Neural crest cell (in vitro differentiated cells): ENCODE results near the gene PDK2. TPM values are rescaled to one million over a fixed set of nuclear protein-coding genes. Genes with fewer than 3 reads are reported as not detected.
A peak's percentile ranks its signal among the peaks of the same experiment; 100 is the strongest.

Experiments
- DNase-seq: peaks from one replicate; pipeline ENCODE4 v3.0.0; 2021; ENCODE audit warnings: low read depth, mixed read lengths, low spot score
- H3K27ac Mint-ChIP-seq: one replicate; pipeline ENCODE4 v1.8.0; 2021; ENCODE audit warnings: mild to moderate bottlenecking, mixed read lengths; ENCODE audit not compliant: unreplicated experiment
- H3K27me3 Mint-ChIP-seq: 2 replicates; pipeline ENCODE4 v1.8.0; 2021; ENCODE audit warnings: low read depth, mild to moderate bottlenecking, mixed read lengths
- H3K36me3 Mint-ChIP-seq: 2 replicates; pipeline ENCODE4 v1.8.0; 2021; ENCODE audit warnings: low read depth, mild to moderate bottlenecking, mixed read lengths
- H3K4me1 Mint-ChIP-seq: 2 replicates; pipeline ENCODE4 v1.8.0; 2021; ENCODE audit warnings: mixed read lengths
- H3K4me3 Mint-ChIP-seq: one replicate; pipeline ENCODE4 v1.8.0; 2021; ENCODE audit warnings: mild to moderate bottlenecking, mixed read lengths
- H3K9me3 Mint-ChIP-seq: 2 replicates; pipeline ENCODE4 v1.8.0; 2021; ENCODE audit warnings: mixed read lengths
- total RNA-seq: library from RNA; stranded (reverse); gene quantifications from 2 replicates; pipeline ENCODE4 v1.2.1, GENCODE V29; 2021
- TF ChIP-seq, protein P1 (sequence below): fragments of 200-600 bp; sonication (generic); conservative IDR thresholded peaks from 2 replicates; pipeline ENCODE4 v1.5.0; 2021; ENCODE audit warnings: antibody characterized with exemption, mild to moderate bottlenecking

Gene PDK2
- total RNA-seq, 1 donor from 2014 or later = 21.6 TPM

GRCh38 chr17:50075446-50076032, 19.6 kb upstream of the PDK2 start:
- H3K36me3 Mint-ChIP-seq = no peaks in the 10 kb centered on the region
- no peak for DNase-seq
- no peaks in the 10 kb centered on the region for H3K9me3 Mint-ChIP-seq
- H3K27me3 Mint-ChIP-seq = no peaks in the 10 kb centered on the region
- no peak overlapping the region for H3K27ac Mint-ChIP-seq
- no peak overlapping the region for H3K4me3 Mint-ChIP-seq
- peaks cover 8% of the 10 kb centered on the region for H3K4me1 Mint-ChIP-seq
- TF ChIP-seq, protein P1, sequence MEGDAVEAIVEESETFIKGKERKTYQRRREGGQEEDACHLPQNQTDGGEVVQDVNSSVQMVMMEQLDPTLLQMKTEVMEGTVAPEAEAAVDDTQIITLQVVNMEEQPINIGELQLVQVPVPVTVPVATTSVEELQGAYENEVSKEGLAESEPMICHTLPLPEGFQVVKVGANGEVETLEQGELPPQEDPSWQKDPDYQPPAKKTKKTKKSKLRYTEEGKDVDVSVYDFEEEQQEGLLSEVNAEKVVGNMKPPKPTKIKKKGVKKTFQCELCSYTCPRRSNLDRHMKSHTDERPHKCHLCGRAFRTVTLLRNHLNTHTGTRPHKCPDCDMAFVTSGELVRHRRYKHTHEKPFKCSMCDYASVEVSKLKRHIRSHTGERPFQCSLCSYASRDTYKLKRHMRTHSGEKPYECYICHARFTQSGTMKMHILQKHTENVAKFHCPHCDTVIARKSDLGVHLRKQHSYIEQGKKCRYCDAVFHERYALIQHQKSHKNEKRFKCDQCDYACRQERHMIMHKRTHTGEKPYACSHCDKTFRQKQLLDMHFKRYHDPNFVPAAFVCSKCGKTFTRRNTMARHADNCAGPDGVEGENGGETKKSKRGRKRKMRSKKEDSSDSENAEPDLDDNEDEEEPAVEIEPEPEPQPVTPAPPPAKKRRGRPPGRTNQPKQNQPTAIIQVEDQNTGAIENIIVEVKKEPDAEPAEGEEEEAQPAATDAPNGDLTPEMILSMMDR = no peak

DNA sequence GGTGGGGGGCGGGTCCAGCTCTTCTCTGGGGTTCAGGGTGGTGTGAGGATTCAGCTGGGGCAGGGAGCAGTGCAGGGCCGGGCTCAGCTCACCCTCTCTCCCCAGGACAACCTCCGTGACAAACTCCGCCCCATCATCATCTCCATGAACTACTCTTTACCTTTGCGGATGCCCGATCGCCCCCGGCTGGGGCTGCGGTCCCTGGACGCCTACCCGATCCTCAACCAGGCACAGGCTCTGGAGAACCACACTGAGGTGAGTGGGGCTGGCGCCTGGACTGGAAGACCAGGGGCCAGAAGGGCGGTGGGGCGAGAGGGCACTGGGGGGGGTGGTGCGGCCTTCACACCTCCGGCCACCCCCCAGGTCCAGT, 18.9 kb upstream of the PDK2 start:
- H3K4me1 Mint-ChIP-seq = peaks cover 8% of the 10 kb centered on the region
- no peaks in the 10 kb centered on the region for H3K27me3 Mint-ChIP-seq
- H3K27ac Mint-ChIP-seq = no peak overlapping the region
- no peak overlapping the region for H3K4me3 Mint-ChIP-seq
- H3K9me3 Mint-ChIP-seq = no peaks in the 10 kb centered on the region
- DNase-seq = no peak
- TF ChIP-seq, protein P1 = no peak
- H3K36me3 Mint-ChIP-seq = no peaks in the 10 kb centered on the region

DNA sequence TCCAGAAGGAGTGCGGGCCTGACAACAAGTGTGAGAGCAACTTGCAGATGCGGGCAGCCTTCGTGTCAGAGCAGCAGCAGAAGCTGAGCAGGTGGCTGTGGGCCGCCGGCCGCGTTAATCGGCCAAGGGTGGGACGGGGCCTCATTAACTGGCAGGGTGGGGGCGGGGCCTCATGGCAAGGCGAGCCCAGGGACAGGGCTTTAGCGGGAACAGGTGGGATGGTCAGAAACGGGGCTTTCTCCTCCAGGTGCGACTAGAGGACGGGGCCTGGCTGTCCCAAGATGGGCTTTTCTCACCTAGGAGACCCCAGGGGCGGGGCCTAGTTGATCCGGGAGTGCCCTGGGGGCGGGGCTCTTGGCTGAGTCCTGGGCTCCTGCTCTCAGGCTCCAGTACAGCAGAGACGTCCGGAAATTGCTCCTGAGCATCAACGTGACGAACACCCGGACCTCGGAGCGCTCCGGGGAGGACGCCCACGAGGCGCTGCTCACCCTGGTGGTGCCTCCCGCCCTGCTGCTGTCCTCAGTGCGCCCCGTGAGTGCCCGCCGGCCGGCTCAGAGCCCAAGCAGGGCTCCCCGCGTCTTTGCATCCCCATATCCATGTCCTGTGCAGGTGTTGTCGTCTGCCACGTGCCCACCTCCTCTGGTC, 18.4 kb upstream of the PDK2 start:
- H3K27ac Mint-ChIP-seq = no peak overlapping the region
- no peak overlapping the region for H3K4me3 Mint-ChIP-seq
- DNase-seq = no peak
- no peaks in the 10 kb centered on the region for H3K27me3 Mint-ChIP-seq
- H3K9me3 Mint-ChIP-seq = no peaks in the 10 kb centered on the region
- peaks cover 8% of the 10 kb centered on the region for H3K4me1 Mint-ChIP-seq
- H3K36me3 Mint-ChIP-seq = no peaks in the 10 kb centered on the region
- TF ChIP-seq, protein P1 = no peak

- no peaks in the 10 kb centered on the region for H3K27me3 Mint-ChIP-seq
- no peaks in the 10 kb centered on the region for H3K9me3 Mint-ChIP-seq
- DNase-seq = no peak
- no peak overlapping the region for H3K4me3 Mint-ChIP-seq
- H3K36me3 Mint-ChIP-seq = no peaks in the 10 kb centered on the region
- TF ChIP-seq, protein P1 = no peak
- no peak overlapping the region for H3K27ac Mint-ChIP-seq
- peaks cover 8% of the 10 kb centered on the region for H3K4me1 Mint-ChIP-seq
Observed at GRCh38 chr17:50078430-50078829, 16.7 kb upstream of the PDK2 start.

GRCh38 chr17:50079334-50080095, 15.6 kb upstream of the PDK2 start:
- peaks cover 4% of the 10 kb centered on the region for H3K4me1 Mint-ChIP-seq
- peak overlapping the region; percentile 91 for H3K27ac Mint-ChIP-seq
- H3K36me3 Mint-ChIP-seq = no peaks in the 10 kb centered on the region
- DNase-seq = no peak
- TF ChIP-seq, protein P1 = no peak
- H3K4me3 Mint-ChIP-seq = no peak overlapping the region
- H3K9me3 Mint-ChIP-seq = no peaks in the 10 kb centered on the region
- no peaks in the 10 kb centered on the region for H3K27me3 Mint-ChIP-seq
